ENCODE data around the gene RASSF1. TPM values are rescaled to one million over a fixed set of nuclear protein-coding genes. Genes with fewer than 3 reads are reported as not detected.

Gene RASSF1
- total and polyA plus RNA-seq, 2 of the 8 experiments (the other 6 are each of a cell fraction or from before 2014, with no cell fraction given), result 10.3 to 15.7 TPM

- peak within 1 kb of the TSS; percentile 58 for H4K5ac ChIP-seq (ENCODE audit: insufficient read length, low read depth, low read length)
- H3K27me3 ChIP-seq (replicated peaks in 1 of 4; ENCODE audit: control insufficient read depth in 3 of 4, extremely low read depth in 1 of 4, insufficient read depth in 3 of 4, low read length in 3 of 4), result no peaks in the 10 kb centered on the region
- CTCF ChIA-PET (ENCODE audit: partially characterized antibody), result interaction anchor here (0.7 to 7.5 kb wide), 13 partner anchors 9 to 291 kb away, joined by 3 to 75 read pairs (median 3); partner anchors contain the start of genes HYAL3, LSMEM2 and NAA80
- H3K18ac ChIP-seq (ENCODE audit: extremely low read depth, low read length), result no peak within 1 kb of the TSS
- H3K9me3 ChIP-seq (ENCODE audit: insufficient read depth in 2 of 2, low read depth in 1 of 2, low read length in 1 of 2), result no peaks in the 10 kb centered on the region
- peak within 1 kb of the TSS; percentile 61; the same call in 1 of the 2 replicates for H2BK15ac ChIP-seq (ENCODE audit: low read length)
- peaks cover 6 to 8% of the 10 kb centered on the region in 2 experiments for H4K20me1 ChIP-seq (replicated peaks in 1 of 2; ENCODE audit: control insufficient read depth in 1 of 2, insufficient read depth in 2 of 2, low read length in 2 of 2)
- FAIRE-seq, result no peak
- H3K27ac ChIP-seq (ENCODE audit: low read depth, low read length), result peak within 1 kb of the TSS; percentile 49; the same call in 1 of the 2 replicates
- H3K9ac ChIP-seq (replicated peaks in 1 of 4; ENCODE audit: extremely low read depth in 1 of 4, low read depth in 3 of 4, low read length in 3 of 4), result peak within 1 kb of the TSS; percentile 65 to 74 (median 72)
- H3K56ac ChIP-seq (replicated peaks; ENCODE audit: insufficient read length, low read depth, low read length), result peak within 1 kb of the TSS; percentile 42
- peak; percentile 82 to 96 for DNase-seq (ENCODE audit: low read depth in 1 of 2, low spot score in 2 of 2)
- no peak within 1 kb of the TSS for H3K23ac ChIP-seq (ENCODE audit: insufficient read length)
- peak within 1 kb of the TSS; percentile 52 to 97 (median 90) for H3K4me3 ChIP-seq (ENCODE audit: extremely low read depth in 1 of 4, insufficient read depth in 2 of 4, low read depth in 3 of 4, low read length in 4 of 4)
- peaks cover 0 to 11% of the 10 kb centered on the region in 2 experiments; a peak in 2 of 4 replicates for H3K79me2 ChIP-seq (ENCODE audit: control insufficient read depth in 1 of 2, insufficient read depth in 2 of 2, low read length in 2 of 2)
- peaks cover 11% of the 10 kb centered on the region; the same call in 1 of the 2 replicates for H3K23me2 ChIP-seq (ENCODE audit: low read depth, low read length)
- no peak within 1 kb of the TSS for H3K4ac ChIP-seq (replicated peaks; ENCODE audit: insufficient read length, low read depth, low read length)
- H4K91ac ChIP-seq (replicated peaks; ENCODE audit: insufficient read length, low read length), result no peak within 1 kb of the TSS
- peak within 1 kb of the TSS; percentile 44; the same call in 1 of the 2 replicates for H2BK5ac ChIP-seq (ENCODE audit: low read depth, low read length)
- peaks cover 5% of the 10 kb centered on the region; the same call in 1 of the 2 replicates for H3K79me1 ChIP-seq (ENCODE audit: low read depth, low read length)
- no peak within 1 kb of the TSS for H2BK120ac ChIP-seq (replicated peaks; ENCODE audit: low read depth, low read length)
- no peak within 1 kb of the TSS for H2AK5ac ChIP-seq (ENCODE audit: low read depth, low read length)
- H3K4me1 ChIP-seq (replicated peaks in 1 of 4; ENCODE audit: control insufficient read depth in 3 of 4, insufficient read depth in 4 of 4, low read length in 3 of 4), result peaks cover 0 to 19% (median 7%) of the 10 kb centered on the region in 4 experiments; a peak in 6 of 7 replicates
- H4K8ac ChIP-seq (ENCODE audit: extremely low read depth, insufficient read depth, low read length), result peak within 1 kb of the TSS; percentile 94; the same call in 1 of the 2 replicates
- peak within 1 kb of the TSS; percentile 72 to 98 for H3K4me2 ChIP-seq (ENCODE audit: insufficient read depth in 1 of 2, low read depth in 2 of 2, low read length in 2 of 2)
- peak within 1 kb of the TSS; percentile 71 for H2AFZ ChIP-seq (ENCODE audit: low read length)
- no peak within 1 kb of the TSS for H2BK12ac ChIP-seq (ENCODE audit: low read depth, low read length)
- 7% methylated on average over 50 of the region's 55 CpGs; no CpG with 5 or more reads in 1 of the 2 experiments for WGBS, 2 experiments (ENCODE audit: extremely low coverage in 1 of 2, insufficient coverage in 1 of 2, insufficient read length in 1 of 2, insufficient replicate concordance in 2 of 2, low coverage in 1 of 2, low lambda C conversion rate in 2 of 2, missing lambda C conversion rate in 1 of 2)
- no peak within 1 kb of the TSS for H3K14ac ChIP-seq (ENCODE audit: insufficient read length)
- H3K36me3 ChIP-seq (ENCODE audit: control insufficient read depth in 2 of 4, insufficient read depth in 4 of 4, low read length in 3 of 4), result peaks cover 11 to 31% (median 23%) of the 10 kb centered on the region in 4 experiments; a peak in 7 of 8 replicates
- POLR2A ChIA-PET (ENCODE audit: partially characterized antibody), result interaction anchor here (0.6 to 6.4 kb wide), 13 partner anchors 8 to 172 kb away, joined by 3 to 36 read pairs (median 4); partner anchors contain the start of genes HYAL1, HYAL2, IFRD2 and RASSF1
- no peak within 1 kb of the TSS for H2BK20ac ChIP-seq (ENCODE audit: low read length)
- TF ChIP-seq SAP30 (IDR thresholded peaks at IDR 0.05; ENCODE audit: insufficient read depth, insufficient replicate concordance, low read length) (peak; percentile 27), RBBP5 (IDR thresholded peaks at IDR 0.05; ENCODE audit: borderline replicate concordance, low read depth, low read length) (peak; percentile 62; the same call in 1 of the 2 replicates), POLR2A (IDR thresholded peaks at IDR 0.05; ENCODE audit: control extremely low read depth in 1 of 2, low read depth in 2 of 2, low read length in 2 of 2) (peak in 1 of 2 experiments; percentile 82; a peak in 1 of 3 replicates), TBP (IDR thresholded peaks at IDR 0.05; ENCODE audit: low read depth, low read length) (peak; percentile 78), TCF12 (IDR thresholded peaks at IDR 0.05; ENCODE audit: low read depth, low read length) (0 out of 2 replicates have a peak, but pooled peaks have one; percentile 39), KDM4A (IDR thresholded peaks at IDR 0.05; ENCODE audit: low read depth, low read length, severe bottlenecking) (peak; percentile 88), GABPA (IDR thresholded peaks at IDR 0.05; ENCODE audit: borderline replicate concordance, insufficient read depth, low read length) (peak; percentile 91), MAX (IDR thresholded peaks at IDR 0.05) (no peak; the same call in 1 of the 2 replicates), SUZ12 (IDR thresholded peaks at IDR 0.05; ENCODE audit: low read length) (no peak), CREB1 (IDR thresholded peaks at IDR 0.05) (peak; percentile 83), TAF7 (optimal IDR thresholded peaks at IDR 0.05; ENCODE audit: borderline replicate concordance, low read depth, low read length) (peak; percentile 31)
Observed at GRCh38 chr3:50327943-50328691, 12.5 kb downstream of the RASSF1 start, which contains the start of gene TUSC2. Gene TUSC2 (minus strand): TSS chr3:50328223. CDS start chr3:50328099, 124 bp downstream.

All from H1 (cell line).